HG03439 (cell line): Measurements from ENCODE around the gene SPIRE1.
"Not testable (repeated sequence)": the region's sequence is repeated elsewhere in the genome, so short reads cannot be mapped to it uniquely, and the experiment has no call there.

Source experiments
- ATAC-seq: cut with Tn5 transposase; IDR thresholded peaks from one replicate; pipeline ENCODE4 v1.9.1; 2021; ENCODE audit warnings: mild to moderate bottlenecking, moderate library complexity; ENCODE audit not compliant: unreplicated experiment

SPIRE1 gene

GRCh38 chr18:12647773-12648172 is 10.1 kb downstream of the SPIRE1 start:
- no peak for ATAC-seq

GRCh38 chr18:12645751-12646203 is 12.1 kb downstream of the SPIRE1 start:
- no peak for ATAC-seq

GRCh38 chr18:12645254-12645653 is 12.7 kb downstream of the SPIRE1 start:
- no peak for ATAC-seq

GRCh38 chr18:12643756-12644155 is 14.2 kb downstream of the SPIRE1 start:
- not testable (repeated sequence) for ATAC-seq

- no peak for ATAC-seq
Observed at GRCh38 chr18:12640881-12641200, 17.1 kb downstream of the SPIRE1 start.

GRCh38 chr18:12639990-12640880 is 17.7 kb downstream of the SPIRE1 start:
- ATAC-seq, result no peak

GRCh38 chr18:12638644-12639124 is 19.2 kb downstream of the SPIRE1 start:
- ATAC-seq, result no peak

GRCh38 chr18:12637901-12638643 is 19.8 kb downstream of the SPIRE1 start:
- no peak for ATAC-seq

GRCh38 chr18:12637393-12637792 is 20.5 kb downstream of the SPIRE1 start:
- no peak for ATAC-seq

GRCh38 chr18:12631831-12632477 is 26.0 kb downstream of the SPIRE1 start:
- no peak for ATAC-seq

GRCh38 chr18:12630136-12630535 is 27.8 kb downstream of the SPIRE1 start:
- ATAC-seq, result no peak

- ATAC-seq, result no peak
Observed at GRCh38 chr18:12628706-12629702, 28.9 kb downstream of the SPIRE1 start.

- not testable (repeated sequence) for ATAC-seq
Observed at GRCh38 chr18:12627199-12627598, 30.7 kb downstream of the SPIRE1 start.

GRCh38 chr18:12625241-12625640 is 32.7 kb downstream of the SPIRE1 start:
- ATAC-seq, result no peak

- ATAC-seq, result no peak
Observed at GRCh38 chr18:12621742-12622306, 36.1 kb downstream of the SPIRE1 start.

- no peak for ATAC-seq
Observed at GRCh38 chr18:12615748-12616147, 42.2 kb downstream of the SPIRE1 start.

- no peak for ATAC-seq
Observed at GRCh38 chr18:12608301-12608700, 49.6 kb downstream of the SPIRE1 start.

- no peak for ATAC-seq
Observed at GRCh38 chr18:12606592-12607315, 51.2 kb downstream of the SPIRE1 start.

GRCh38 chr18:12604445-12605007 is 53.4 kb downstream of the SPIRE1 start:
- ATAC-seq, result no peak
